ENCODE measurements around the gene AP5B1. TPM values are rescaled to one million over a fixed set of nuclear protein-coding genes. Genes with fewer than 3 reads are reported as not detected.

The AP5B1 gene
- total RNA-seq, 1 donor from 2014 or later = 3.6 TPM

DNA sequence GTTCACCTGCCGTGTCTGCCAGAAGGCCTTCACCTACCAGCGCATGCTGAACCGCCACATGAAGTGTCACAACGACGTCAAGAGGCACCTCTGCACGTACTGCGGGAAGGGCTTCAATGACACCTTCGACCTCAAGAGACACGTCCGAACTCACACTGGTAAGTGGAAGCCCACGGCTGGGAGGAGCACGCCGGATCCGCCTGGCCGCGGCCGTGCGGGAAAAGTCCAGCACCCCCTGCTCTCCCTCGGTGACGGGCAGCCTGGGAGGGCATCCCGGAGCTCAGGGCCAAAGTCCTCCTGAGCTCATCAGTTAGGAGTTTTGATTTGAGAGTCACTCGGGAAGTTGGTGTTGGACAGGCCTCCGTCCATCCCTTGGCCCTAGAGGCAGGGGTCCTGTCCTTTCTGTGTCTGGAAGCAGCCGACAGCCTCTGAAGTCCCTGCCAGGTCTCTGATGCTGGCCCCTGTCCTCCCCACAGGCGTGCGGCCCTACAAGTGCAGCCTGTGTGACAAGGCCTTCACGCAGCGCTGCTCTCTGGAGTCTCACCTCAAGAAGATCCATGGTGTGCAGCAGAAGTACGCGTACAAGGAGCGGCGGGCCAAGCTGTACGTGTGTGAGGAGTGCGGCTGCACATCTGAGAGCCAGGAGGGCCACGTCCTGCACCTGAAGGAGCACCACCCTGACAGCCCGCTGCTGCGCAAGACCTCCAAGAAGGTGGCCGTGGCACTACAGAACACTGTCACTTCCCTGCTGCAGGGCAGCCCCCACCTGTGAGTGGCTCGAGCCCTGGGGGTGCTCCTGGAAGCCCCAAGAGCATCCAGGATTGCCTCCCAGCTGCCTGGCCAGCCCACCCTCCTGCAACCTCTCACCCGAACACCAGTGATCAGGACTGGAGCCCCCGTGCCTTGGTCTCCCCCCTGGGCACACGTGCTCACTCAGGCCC lies 14.1 kb upstream of the AP5B1 start:
- Histone ChIP-seq H3K4me3 (no peak overlapping the region), H2AFZ (replicated peaks) (no peak overlapping the region), H3K36me3 (no peaks in the 10 kb centered on the region), H3K4me1 (peaks cover 15% of the 10 kb centered on the region), H4K20me1 (ENCODE audit: low read depth) (no peaks in the 10 kb centered on the region), H3K9ac (no peak overlapping the region), H3K4me2 (no peak overlapping the region), H3K27ac (no peak overlapping the region), H3K9me3 (ENCODE audit: low read depth) (no peaks in the 10 kb centered on the region), H3F3A (ENCODE audit: low read depth) (peaks cover 7% of the 10 kb centered on the region), H3K79me2 (ENCODE audit: low read depth) (no peaks in the 10 kb centered on the region), H3K27me3 (peaks cover 15% of the 10 kb centered on the region)
- Mint-ChIP-seq H3K4me1 (peaks cover 9% of the 10 kb centered on the region), H3K4me3 (no peak overlapping the region), H3K27me3 (ENCODE audit: insufficient read depth, low read depth) (peaks cover 13% of the 10 kb centered on the region), H3K36me3 (no peaks in the 10 kb centered on the region), H3K9me3 (no peaks in the 10 kb centered on the region), H3K27ac (no peak overlapping the region)
- no peak for DNase-seq (ENCODE audit: low spot score)
- TF ChIP-seq EZH2phosphoT487 (IDR thresholded peaks at IDR 0.05) (no peak), EZH2 (IDR thresholded peaks at IDR 0.05) (no peak)
- TF ChIP-seq, protein P1, sequence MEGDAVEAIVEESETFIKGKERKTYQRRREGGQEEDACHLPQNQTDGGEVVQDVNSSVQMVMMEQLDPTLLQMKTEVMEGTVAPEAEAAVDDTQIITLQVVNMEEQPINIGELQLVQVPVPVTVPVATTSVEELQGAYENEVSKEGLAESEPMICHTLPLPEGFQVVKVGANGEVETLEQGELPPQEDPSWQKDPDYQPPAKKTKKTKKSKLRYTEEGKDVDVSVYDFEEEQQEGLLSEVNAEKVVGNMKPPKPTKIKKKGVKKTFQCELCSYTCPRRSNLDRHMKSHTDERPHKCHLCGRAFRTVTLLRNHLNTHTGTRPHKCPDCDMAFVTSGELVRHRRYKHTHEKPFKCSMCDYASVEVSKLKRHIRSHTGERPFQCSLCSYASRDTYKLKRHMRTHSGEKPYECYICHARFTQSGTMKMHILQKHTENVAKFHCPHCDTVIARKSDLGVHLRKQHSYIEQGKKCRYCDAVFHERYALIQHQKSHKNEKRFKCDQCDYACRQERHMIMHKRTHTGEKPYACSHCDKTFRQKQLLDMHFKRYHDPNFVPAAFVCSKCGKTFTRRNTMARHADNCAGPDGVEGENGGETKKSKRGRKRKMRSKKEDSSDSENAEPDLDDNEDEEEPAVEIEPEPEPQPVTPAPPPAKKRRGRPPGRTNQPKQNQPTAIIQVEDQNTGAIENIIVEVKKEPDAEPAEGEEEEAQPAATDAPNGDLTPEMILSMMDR (IDR thresholded peaks at IDR 0.05) = no peak

DNA sequence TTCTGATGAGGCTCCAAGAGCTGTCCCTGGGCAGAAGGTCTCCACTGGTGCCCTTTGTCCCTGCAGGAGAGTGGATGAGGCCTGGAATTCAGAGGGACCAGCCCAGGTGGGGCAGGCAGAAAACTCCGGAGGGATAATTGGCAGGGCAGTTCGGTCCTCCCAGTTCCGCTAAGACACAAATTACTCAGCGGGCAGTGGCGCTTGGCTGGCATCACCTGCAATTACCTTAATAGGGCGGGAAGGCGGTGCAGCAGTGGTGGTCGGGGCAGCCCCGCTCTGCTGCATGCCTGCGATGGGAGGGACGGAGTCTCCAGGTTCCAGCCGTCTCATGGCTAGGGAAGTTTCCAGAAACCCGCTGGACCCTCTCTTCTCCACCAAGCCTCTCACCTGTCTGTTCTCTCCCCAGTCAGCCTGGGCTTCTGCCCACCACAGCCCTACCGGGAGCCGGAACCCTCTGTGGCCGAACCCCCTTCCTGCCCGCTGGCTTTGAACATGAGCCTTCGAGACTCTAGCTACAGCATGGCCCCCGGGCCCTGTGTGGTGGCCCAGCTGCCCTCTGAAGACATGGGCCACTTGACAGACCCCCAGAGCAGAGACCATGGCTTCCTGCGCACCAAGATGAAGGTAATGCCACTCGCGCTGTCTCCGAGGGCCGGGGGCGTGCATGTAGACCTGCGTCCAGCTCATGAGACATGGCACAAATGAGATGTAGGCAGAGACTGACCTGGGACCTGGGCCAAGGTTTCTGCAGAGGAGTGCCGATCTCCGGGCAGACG lies 13.0 kb upstream of the AP5B1 start:
- peaks cover 7% of the 10 kb centered on the region for H3F3A ChIP-seq (ENCODE audit: low read depth)
- no peak for DNase-seq (ENCODE audit: low spot score)
- no peak overlapping the region for H3K4me3 ChIP-seq
- no peak overlapping the region for H2AFZ ChIP-seq (replicated peaks)
- Mint-ChIP-seq H3K4me1 (peaks cover 11% of the 10 kb centered on the region), H3K27me3 (ENCODE audit: insufficient read depth, low read depth) (peaks cover 23% of the 10 kb centered on the region), H3K36me3 (no peaks in the 10 kb centered on the region), H3K27ac (no peak overlapping the region), H3K4me3 (no peak overlapping the region), H3K9me3 (no peaks in the 10 kb centered on the region)
- H3K27me3 ChIP-seq = peaks cover 26% of the 10 kb centered on the region
- H3K9ac ChIP-seq = no peak overlapping the region
- H3K79me2 ChIP-seq (ENCODE audit: low read depth) = no peaks in the 10 kb centered on the region
- no peaks in the 10 kb centered on the region for H3K9me3 ChIP-seq (ENCODE audit: low read depth)
- TF ChIP-seq EZH2phosphoT487 (IDR thresholded peaks at IDR 0.05) (no peak), EZH2 (IDR thresholded peaks at IDR 0.05) (no peak)
- TF ChIP-seq, protein P1 (IDR thresholded peaks at IDR 0.05) = no peak
- H3K27ac ChIP-seq = no peak overlapping the region
- H3K4me1 ChIP-seq = peaks cover 13% of the 10 kb centered on the region
- peaks cover 3% of the 10 kb centered on the region for H4K20me1 ChIP-seq (ENCODE audit: low read depth)
- no peaks in the 10 kb centered on the region for H3K36me3 ChIP-seq
- no peak overlapping the region for H3K4me2 ChIP-seq

DNA sequence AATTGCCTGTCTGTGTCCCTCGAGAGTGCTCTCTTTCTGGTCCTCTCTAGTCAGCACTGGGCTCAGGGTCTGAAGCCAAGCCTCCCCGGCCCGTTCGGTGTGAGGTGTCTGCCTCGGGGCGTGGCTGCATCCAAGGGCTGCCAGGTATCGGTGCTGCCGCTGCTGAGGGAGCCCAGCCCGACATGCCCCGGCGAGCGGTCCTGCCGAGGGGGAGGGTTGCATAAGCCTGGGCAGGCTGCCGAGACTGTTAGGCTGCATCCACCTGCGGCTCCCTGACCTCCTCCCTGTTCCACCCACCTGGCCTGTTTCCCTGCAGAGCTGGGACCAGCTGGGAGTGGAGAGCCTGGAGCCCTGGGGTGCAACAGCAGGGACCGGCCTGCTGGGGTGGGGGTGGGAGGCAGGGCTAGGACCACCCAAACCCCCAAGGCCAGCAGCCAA lies 12.4 kb upstream of the AP5B1 start:
- peaks cover 32% of the 10 kb centered on the region for H3K27me3 ChIP-seq
- H3K9ac ChIP-seq = no peak overlapping the region
- peaks cover 10% of the 10 kb centered on the region for H4K20me1 ChIP-seq (ENCODE audit: low read depth)
- H3K4me1 ChIP-seq = peaks cover 11% of the 10 kb centered on the region
- no peaks in the 10 kb centered on the region for H3K36me3 ChIP-seq
- H3K9me3 ChIP-seq (ENCODE audit: low read depth) = no peaks in the 10 kb centered on the region
- Mint-ChIP-seq H3K4me3 (no peak overlapping the region), H3K27ac (no peak overlapping the region), H3K27me3 (ENCODE audit: insufficient read depth, low read depth) (peaks cover 28% of the 10 kb centered on the region), H3K36me3 (no peaks in the 10 kb centered on the region), H3K9me3 (no peaks in the 10 kb centered on the region), H3K4me1 (peaks cover 11% of the 10 kb centered on the region)
- H3K27ac ChIP-seq = no peak overlapping the region
- no peaks in the 10 kb centered on the region for H3K79me2 ChIP-seq (ENCODE audit: low read depth)
- H3K4me2 ChIP-seq = no peak overlapping the region
- no peak for DNase-seq (ENCODE audit: low spot score)
- TF ChIP-seq EZH2phosphoT487 (IDR thresholded peaks at IDR 0.05) (no peak), EZH2 (IDR thresholded peaks at IDR 0.05) (no peak)
- H3F3A ChIP-seq (ENCODE audit: low read depth) = peaks cover 7% of the 10 kb centered on the region
- no peak overlapping the region for H3K4me3 ChIP-seq
- H2AFZ ChIP-seq (replicated peaks) = no peak overlapping the region
